ENCODE results near the gene GEMIN4.
"Not testable (repeated sequence)": the region's sequence is repeated elsewhere in the genome, so short reads cannot be mapped to it uniquely, and the experiment has no call there.

GRCh38 chr17:698096-698495 is 54.0 kb downstream of the GEMIN4 start:
- TF ChIP-seq CTCF (IDR thresholded peaks at IDR 0.05; ENCODE audit: low read depth, low read length, poor library complexity, severe bottlenecking); EZH2phosphoT487 (IDR thresholded peaks at IDR 0.05; ENCODE audit: borderline replicate concordance, low read length): not testable (repeated sequence)

All from DOHH2 (cell line).